Mucosa of descending colon (tissue), 3 donors: Measurements from ENCODE around the gene MTA2. TPM values are rescaled to one million over a fixed set of nuclear protein-coding genes. Genes with fewer than 3 reads are reported as not detected.
"Not testable (repeated sequence)": the region's sequence is repeated elsewhere in the genome, so short reads cannot be mapped to it uniquely, and the experiment has no call there.

Source experiments
- ATAC-seq: fragments of 200-7000 bp; cut with Tn5 transposase; one replicate; pipeline ENCODE4 v1.9.1; 2020; ENCODE audit warnings: mild to moderate bottlenecking, moderate library complexity
- DNase-seq, 3 donors: peaks; one replicate each; pipeline ENCODE4 v3.0.0-alpha.2; 2020
- H3K36me3 ChIP-seq: fragments of 200-600 bp; one replicate; pipeline ENCODE4 v1.8.0; 2021; ENCODE audit warnings: low read depth, mild to moderate bottlenecking
- H3K4me1 ChIP-seq: fragments of 200-600 bp; one replicate; pipeline ENCODE4 v1.8.0; 2021; ENCODE audit warnings: low read depth, mild to moderate bottlenecking
- H3K4me3 ChIP-seq: fragments of 200-600 bp; one replicate; pipeline ENCODE4 v1.8.0; 2021; ENCODE audit warnings: mild to moderate bottlenecking
- H3K9me3 ChIP-seq: fragments of 200-600 bp; one replicate; pipeline ENCODE4 v1.8.0; 2021; ENCODE audit warnings: mild to moderate bottlenecking
- intact Hi-C, 2 donors: fragments of 100-400 bp; cut with DNase I in 1 of 2; cut with micrococcal nuclease in 1 of 2; formaldehyde crosslinking; loops; one replicate each; pipeline versions ENCODE4 v1.11.0 to v1.11.1; 2022; cut with DNase I, micrococcal nuclease
- total RNA-seq, 3 donors: library from RNA; stranded (reverse); fragmentation: NEBNext Ultra II Directional in 2 of 3; extraction: Animal tissue kit (Norgen Biotek cat#: 25700) in 2 of 3; gene quantifications; one replicate each; pipeline versions ENCODE4 v1.2.1 to v1.2.4, GENCODE V29; 2021 to 2023
- TF ChIP-seq, protein P1 (sequence below): fragments of 200-600 bp; IDR thresholded peaks from one replicate; pipeline ENCODE4 v1.8.0; 2022; ENCODE audit warnings: antibody characterized with exemption, mild to moderate bottlenecking
- donor health status: DM: no; HTN: no; CAD: no; lungs with moderate emphysema.
- donor health status: DM: no; HTN: no; CAD: no.
- donor health status: DM: no; HTN: yes; CAD: no.

Gene MTA2
- total RNA-seq, 3 donors from 2014 or later = 70.7 to 92.1 (median 89.6) TPM

DNA sequence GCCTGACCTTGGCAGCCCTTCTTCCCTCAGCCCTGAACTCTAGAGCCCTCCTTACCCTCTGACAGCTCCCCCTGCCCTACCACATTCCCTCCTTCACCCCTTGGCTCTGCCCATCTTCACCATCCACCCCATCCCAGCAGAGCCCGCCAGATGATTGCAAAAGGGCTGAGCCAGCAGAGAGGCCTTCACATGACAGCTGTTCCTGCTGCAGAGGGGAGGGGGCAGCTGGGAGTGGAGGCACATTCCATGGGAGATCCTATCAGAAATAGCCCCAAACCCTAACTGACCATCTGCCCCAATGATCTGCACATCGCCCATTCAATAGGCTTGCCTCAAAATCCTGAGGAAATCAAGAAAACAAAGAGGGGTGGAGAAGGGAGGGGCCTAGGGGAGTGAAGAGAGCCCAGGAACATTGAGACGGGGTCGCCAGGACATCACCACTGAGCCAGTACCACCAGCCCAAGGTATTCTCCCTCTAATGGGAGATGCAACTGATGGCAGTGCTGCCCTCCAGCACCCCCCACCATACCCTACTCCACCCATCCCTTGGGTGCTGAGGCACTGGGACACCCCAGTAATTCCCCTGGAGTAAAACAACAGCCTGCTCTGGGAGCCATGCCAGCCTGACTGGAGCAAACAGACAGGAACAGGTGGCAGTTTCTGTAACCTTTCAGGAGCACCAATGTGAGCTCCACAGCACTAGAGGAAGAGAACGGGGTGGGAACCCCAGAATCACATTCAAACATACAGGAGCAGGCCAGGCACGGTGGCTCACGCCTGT, 47.1 kb downstream of the MTA2 start:
- intact Hi-C loops = loop anchor here in 1 of 2 donors (5.0 kb wide), 1 partner anchor 132 kb away; no protein-coding TSS in a partner anchor
- no peaks in the 10 kb centered on the region for H3K9me3 ChIP-seq
- H3K36me3 ChIP-seq = peaks cover 4% of the 10 kb centered on the region
- DNase-seq = peak in 2 of 3 donors; percentile 72 to 76
- ATAC-seq = peak; percentile 0
- no peak overlapping the region for H3K4me3 ChIP-seq
- H3K4me1 ChIP-seq = peaks cover 79% of the 10 kb centered on the region
- TF ChIP-seq, protein P1, sequence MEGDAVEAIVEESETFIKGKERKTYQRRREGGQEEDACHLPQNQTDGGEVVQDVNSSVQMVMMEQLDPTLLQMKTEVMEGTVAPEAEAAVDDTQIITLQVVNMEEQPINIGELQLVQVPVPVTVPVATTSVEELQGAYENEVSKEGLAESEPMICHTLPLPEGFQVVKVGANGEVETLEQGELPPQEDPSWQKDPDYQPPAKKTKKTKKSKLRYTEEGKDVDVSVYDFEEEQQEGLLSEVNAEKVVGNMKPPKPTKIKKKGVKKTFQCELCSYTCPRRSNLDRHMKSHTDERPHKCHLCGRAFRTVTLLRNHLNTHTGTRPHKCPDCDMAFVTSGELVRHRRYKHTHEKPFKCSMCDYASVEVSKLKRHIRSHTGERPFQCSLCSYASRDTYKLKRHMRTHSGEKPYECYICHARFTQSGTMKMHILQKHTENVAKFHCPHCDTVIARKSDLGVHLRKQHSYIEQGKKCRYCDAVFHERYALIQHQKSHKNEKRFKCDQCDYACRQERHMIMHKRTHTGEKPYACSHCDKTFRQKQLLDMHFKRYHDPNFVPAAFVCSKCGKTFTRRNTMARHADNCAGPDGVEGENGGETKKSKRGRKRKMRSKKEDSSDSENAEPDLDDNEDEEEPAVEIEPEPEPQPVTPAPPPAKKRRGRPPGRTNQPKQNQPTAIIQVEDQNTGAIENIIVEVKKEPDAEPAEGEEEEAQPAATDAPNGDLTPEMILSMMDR = no peak

DNA sequence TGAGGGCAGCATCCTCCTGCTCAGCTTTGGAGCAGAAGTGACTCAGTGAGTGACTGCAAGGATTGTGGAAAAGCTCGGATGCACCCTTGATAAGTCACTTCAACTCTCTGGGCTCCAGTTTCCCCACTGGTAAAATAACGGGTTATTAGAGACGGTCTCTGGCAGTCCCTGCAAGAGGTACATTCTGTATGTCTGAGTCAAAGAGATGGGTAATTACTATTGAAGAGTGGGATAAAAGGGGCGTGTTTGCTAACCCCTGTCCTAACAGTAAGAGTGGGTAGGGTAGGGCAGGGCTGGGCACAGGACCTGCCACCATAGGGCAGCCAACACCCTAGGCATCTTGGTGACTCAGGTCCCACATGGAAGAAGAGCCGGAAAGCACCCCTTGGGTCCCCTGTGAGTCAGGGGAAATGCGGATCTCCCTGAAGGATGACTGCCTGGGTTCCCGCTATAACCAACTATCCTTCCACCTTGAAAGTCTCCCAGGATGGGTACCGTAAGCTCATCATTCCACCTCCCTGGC, 47.8 kb downstream of the MTA2 start:
- ATAC-seq = peak; percentile 15
- H3K4me1 ChIP-seq = peaks cover 85% of the 10 kb centered on the region
- intact Hi-C loops = no loop called here
- no peaks in the 10 kb centered on the region for H3K9me3 ChIP-seq
- H3K36me3 ChIP-seq = peaks cover 4% of the 10 kb centered on the region
- DNase-seq = peak in 1 of 3 donors; percentile 53
- H3K4me3 ChIP-seq = no peak overlapping the region
- TF ChIP-seq, protein P1 = no peak

DNA sequence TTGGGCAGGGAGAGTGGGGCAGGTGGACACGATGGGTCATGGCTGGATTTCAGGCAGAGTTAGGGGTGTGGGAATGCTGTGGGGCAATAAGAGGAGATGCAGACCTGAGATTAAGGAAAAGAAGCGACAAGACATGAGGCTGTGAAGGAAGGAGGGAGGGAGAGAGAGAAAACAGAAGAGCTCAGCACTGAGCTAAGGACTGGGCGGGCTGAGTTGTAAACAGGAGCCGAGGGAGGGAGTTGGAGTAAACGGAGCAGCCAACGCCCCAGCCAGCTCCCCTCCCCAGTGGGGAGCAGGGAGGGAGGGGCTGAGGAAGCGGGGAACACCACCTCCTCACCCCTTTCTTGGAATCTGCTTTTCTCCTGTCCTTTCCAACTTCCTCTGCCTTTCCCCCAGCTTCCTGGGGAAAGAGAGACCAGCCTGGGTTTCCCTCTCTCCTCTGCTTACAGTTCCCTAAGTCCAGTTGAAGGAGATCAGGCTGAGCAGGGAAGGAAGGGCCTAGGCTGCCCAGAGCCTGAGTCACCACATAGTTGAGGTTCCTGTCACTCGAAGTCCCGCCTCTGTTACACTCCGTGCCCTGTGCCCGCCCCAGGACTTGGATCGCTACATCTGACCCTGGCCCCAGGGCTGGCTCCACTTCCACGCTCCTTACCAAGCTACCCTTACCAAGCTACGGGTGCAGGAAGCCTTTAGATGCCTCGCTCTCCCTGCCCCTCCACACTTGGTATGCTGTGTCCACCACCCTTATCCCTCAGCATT, 48.4 kb downstream of the MTA2 start:
- ATAC-seq (peak; percentile 65), DNase-seq (peak; percentile 87 to 93 (median 88))
- TF ChIP-seq, protein P1 = no peak
- Histone ChIP-seq H3K9me3 (no peaks in the 10 kb centered on the region), H3K4me3 (peak overlapping the region; percentile 3), H3K36me3 (peaks cover 4% of the 10 kb centered on the region), H3K4me1 (peaks cover 91% of the 10 kb centered on the region)
- intact Hi-C loops = no loop called here

DNA sequence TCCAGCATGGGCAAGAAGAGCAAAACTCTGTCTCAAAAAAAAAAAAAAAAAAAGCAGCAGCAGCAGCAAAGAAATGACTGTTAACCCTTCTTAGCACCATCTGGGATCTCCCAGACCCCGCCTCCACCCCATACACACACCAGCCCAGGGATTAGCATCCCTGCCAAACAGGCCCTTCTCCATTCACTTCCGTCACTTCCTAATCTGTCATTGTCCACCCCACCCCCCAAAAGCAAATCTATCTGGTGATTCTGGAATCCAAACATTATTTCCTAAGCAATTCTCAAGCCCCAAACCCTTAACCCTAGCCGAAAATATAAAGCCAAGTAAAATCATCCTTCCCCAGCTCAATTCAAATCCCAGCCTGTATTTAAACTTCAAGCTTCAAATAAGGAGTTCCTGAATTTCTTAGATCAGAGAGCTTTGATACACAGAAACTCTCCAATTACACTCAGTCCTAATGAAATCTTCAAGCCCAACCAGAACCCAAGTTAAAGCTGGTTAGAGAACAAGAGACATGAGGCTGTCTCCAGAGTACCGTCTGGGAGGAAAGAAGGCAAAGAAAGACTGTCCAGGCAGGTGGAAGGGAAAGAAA, 49.1 kb downstream of the MTA2 start:
- no peak for ATAC-seq
- intact Hi-C loops = no loop called here
- Histone ChIP-seq H3K4me3 (no peak overlapping the region), H3K9me3 (no peaks in the 10 kb centered on the region), H3K36me3 (peaks cover 4% of the 10 kb centered on the region), H3K4me1 (peaks cover 92% of the 10 kb centered on the region)
- peak in 1 of 3 donors; percentile 62 for DNase-seq
- TF ChIP-seq, protein P1 = no peak

DNA sequence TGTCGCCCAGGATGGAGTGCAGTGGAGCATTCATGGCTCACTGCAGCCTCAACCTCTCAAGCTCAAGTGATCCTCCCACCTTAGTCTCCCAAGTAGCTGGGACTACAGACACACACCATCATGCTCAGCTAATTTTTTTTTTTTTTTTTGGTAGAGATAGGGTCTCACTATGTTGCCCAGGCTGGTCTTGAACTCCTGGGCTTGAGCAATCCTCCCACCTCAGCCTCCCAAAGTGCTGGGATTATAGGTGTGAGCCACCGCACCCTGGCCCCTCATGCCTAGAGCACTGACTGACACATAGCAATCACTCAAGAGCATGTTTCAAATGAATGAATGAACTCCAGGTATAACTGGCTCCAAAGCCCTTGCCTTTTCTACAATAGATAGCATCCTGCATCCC, 51.2 kb downstream of the MTA2 start:
- intact Hi-C loops = not testable (repeated sequence)

More for the DNA sequence above, 51.2 kb downstream of the MTA2 start:
- H3K4me3 ChIP-seq, ATAC-seq, H3K9me3 ChIP-seq, H3K36me3 ChIP-seq, DNase-seq: not testable (repeated sequence)
- peaks cover 72% of the 10 kb centered on the region for H3K4me1 ChIP-seq
